Pancreas (tissue), 10 donors: ENCODE measurements around the gene EFS. TPM values are rescaled to one million over a fixed set of nuclear protein-coding genes. Genes with fewer than 3 reads are reported as not detected.
"Not testable (repeated sequence)": the region's sequence is repeated elsewhere in the genome, so short reads cannot be mapped to it uniquely, and the experiment has no call there.

ENCODE experiments used
- ATAC-seq, 4 donors: fragments of 200-7000 bp; cut with Tn5 transposase; one replicate each; pipeline versions ENCODE4 v1.8.0 to v1.9.1; 2020; ENCODE audit warnings: mild to moderate bottlenecking in 4 of 4, moderate library complexity in 4 of 4
- DNase-seq, 6 donors: peaks; one replicate each; pipeline ENCODE4 v3.0.0-alpha.2; 2020
- FAIRE-seq: peaks from 2 replicates; lab custom pipeline; 2012; peaks lifted over from hg19 to GRCh38; lab: Jason Lieb, UNC
- H3K27ac ChIP-seq, 4 donors: fragments of 200-600 bp; sonication (generic); 1 replicate in 3 of 4; 2 replicates in 1 of 4; pipeline versions ENCODE4 v1.5.0 to v1.8.0; 2020
- H3K27me3 ChIP-seq, 4 donors: fragments of 200-600 bp; one replicate each; pipeline ENCODE4 v1.8.0; 2021
- H3K36me3 ChIP-seq, 3 donors: fragments of 200-600 bp; sonication (generic) in 1 of 3; one replicate each; pipeline versions ENCODE4 v1.5.0 to v1.8.0; 2020 to 2021
- H3K4me1 ChIP-seq, 3 donors: fragments of 200-600 bp; one replicate each; pipeline ENCODE4 v1.8.0; 2021
- H3K4me3 ChIP-seq, 4 donors: fragments of 200-600 bp; sonication (generic) in 2 of 4; one replicate each; pipeline versions ENCODE4 v1.5.0 to v1.8.0; 2020 to 2021
- H3K9me3 ChIP-seq, 4 donors: fragments of 200-600 bp; one replicate each; pipeline ENCODE4 v1.8.0; 2021
- WGBS, 2 donors: extraction: QIAGEN DNeasy Blood & Tissue Kit; methylation state at CpG; one replicate each; pipeline ENCODE4 v1.1.7; 2013; 5-methylcytosine and 5-hydroxymethylcytosine counted together
- intact Hi-C, 3 donors: fragments of 100-400 bp; cut with DNase I; formaldehyde crosslinking; loops; one replicate each; pipeline versions ENCODE4 v1.11.1 to v1.14.2; 2022
- polyA plus RNA-seq, 2 donors: library from polyadenylated mRNA; stranded (reverse); fragments of 200-250 nt; gene quantifications; one replicate each; pipeline ENCODE4 v1.2.3, GENCODE V29; 2013
- total RNA-seq, 6 donors: library from RNA; stranded (reverse); fragmentation: NEBNext Ultra II Directional in 4 of 6; extraction: Animal tissue kit (Norgen Biotek cat#: 25700) in 4 of 6; gene quantifications; one replicate each; pipeline versions ENCODE4 v1.2.1 to v1.2.4, GENCODE V29; 2021 to 2023
- TF ChIP-seq, protein P1 (sequence below), 4 donors: fragments of 200-600 bp; sonication (generic) in 3 of 4; IDR thresholded peaks; one replicate each; pipeline versions ENCODE4 v1.5.0 to v1.8.0; 2021; ENCODE audit warnings: antibody characterized with exemption in 4 of 4
- donor health status: healthy with polysubstance abuse.
- donor health status: DM: no; HTN: no; CAD: no; lungs with moderate emphysema.
- donor health status: DM: no; HTN: no; CAD: no.
- donor health status: control.
- donor health status: control.
- donor health status: Bipolar disorder and iron deficiency.
- donor health status: DM: yes; HTN: yes; CAD: no.
- donor health status: DM: no; HTN: no; CAD: no.
- donor health status: DM: no; HTN: no; CAD: no.
- donor health status: DM: yes; HTN: yes; CAD: no.

The EFS gene
- total and polyA plus RNA-seq, 8 donors = 0.23 to 3.0 (median 1.0) TPM

DNA sequence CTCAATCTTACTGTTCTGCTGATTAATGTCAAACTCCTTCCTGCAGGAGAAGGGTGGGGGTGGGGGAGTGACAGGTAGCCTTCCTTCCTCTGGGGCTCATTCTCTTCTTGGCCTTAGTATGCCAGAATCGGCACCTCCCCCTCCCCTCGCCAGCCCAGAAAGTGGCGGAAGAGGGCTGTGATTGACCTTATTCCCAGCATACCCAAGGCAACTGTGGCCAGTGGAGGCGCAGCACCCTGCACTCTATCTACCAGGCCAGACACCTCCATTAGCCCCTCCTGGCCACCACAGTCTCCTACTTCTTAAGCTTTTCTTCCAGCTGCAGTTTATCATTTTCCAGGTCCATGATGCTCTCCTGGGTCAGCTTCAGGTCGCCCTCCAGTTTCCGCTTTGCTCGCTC lies 27.6 kb upstream of the EFS start:
- ATAC-seq = no peak
- WGBS, 2 donors = 74 to 84% methylated on average over 7 of the region's 7 CpGs

GRCh38 chr14:23389871-23390270 lies 24.9 kb upstream of the EFS start:
- H3K36me3 ChIP-seq, ATAC-seq, DNase-seq, H3K9me3 ChIP-seq, H3K27me3 ChIP-seq, intact Hi-C loops, FAIRE-seq, H3K27ac ChIP-seq, H3K4me1 ChIP-seq, H3K4me3 ChIP-seq: not testable (repeated sequence)
- WGBS, 2 donors = 100% methylated on average over 3 of the region's 19 CpGs; no CpG with 5 or more reads in 1 of the 2 donors

More for the DNA sequence above, 27.6 kb upstream of the EFS start:
- H3K4me1 ChIP-seq = no peaks in the 10 kb centered on the region
- no peaks in the 10 kb centered on the region for H3K9me3 ChIP-seq
- H3K4me3 ChIP-seq = no peak overlapping the region
- intact Hi-C loops = no loop called here
- TF ChIP-seq, protein P1, sequence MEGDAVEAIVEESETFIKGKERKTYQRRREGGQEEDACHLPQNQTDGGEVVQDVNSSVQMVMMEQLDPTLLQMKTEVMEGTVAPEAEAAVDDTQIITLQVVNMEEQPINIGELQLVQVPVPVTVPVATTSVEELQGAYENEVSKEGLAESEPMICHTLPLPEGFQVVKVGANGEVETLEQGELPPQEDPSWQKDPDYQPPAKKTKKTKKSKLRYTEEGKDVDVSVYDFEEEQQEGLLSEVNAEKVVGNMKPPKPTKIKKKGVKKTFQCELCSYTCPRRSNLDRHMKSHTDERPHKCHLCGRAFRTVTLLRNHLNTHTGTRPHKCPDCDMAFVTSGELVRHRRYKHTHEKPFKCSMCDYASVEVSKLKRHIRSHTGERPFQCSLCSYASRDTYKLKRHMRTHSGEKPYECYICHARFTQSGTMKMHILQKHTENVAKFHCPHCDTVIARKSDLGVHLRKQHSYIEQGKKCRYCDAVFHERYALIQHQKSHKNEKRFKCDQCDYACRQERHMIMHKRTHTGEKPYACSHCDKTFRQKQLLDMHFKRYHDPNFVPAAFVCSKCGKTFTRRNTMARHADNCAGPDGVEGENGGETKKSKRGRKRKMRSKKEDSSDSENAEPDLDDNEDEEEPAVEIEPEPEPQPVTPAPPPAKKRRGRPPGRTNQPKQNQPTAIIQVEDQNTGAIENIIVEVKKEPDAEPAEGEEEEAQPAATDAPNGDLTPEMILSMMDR (IDR thresholded peaks at IDR 0.05) = no peak
- FAIRE-seq (no peak), DNase-seq (no peak)
- H3K27ac ChIP-seq = no peak overlapping the region
- H3K27me3 ChIP-seq = no peaks in the 10 kb centered on the region
- H3K36me3 ChIP-seq = no peaks in the 10 kb centered on the region

DNA sequence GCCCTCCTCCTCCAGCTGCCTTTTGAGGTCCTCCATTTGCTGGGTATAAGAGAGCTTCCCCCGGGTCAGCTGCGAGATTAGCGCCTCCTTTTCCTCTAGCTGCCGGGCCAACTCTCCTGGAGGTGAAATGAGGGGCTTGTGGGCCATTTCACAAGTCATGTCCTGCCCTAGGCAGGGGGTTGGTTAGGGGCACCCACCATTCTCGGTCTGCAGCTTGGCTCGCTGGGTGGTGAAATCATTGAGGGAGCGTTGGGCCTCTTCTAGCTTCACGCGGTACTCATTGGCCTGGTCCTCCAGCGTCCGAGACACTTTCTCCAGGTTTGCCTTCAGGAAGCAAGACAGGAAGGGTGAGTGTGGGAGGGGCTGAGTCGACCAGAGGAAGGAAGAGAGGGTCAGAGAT lies 24.4 kb upstream of the EFS start:
- Histone ChIP-seq H3K36me3 (no peaks in the 10 kb centered on the region), H3K9me3 (no peaks in the 10 kb centered on the region), H3K4me3 (no peak overlapping the region), H3K4me1 (peaks cover 0 to 4% (median 0%) of the 10 kb centered on the region in 3 donors), H3K27me3 (no peaks in the 10 kb centered on the region), H3K27ac (no peak overlapping the region)
- ATAC-seq = no peak
- intact Hi-C loops = no loop called here
- TF ChIP-seq, protein P1 (IDR thresholded peaks at IDR 0.05) = no peak
- no peak for DNase-seq
- FAIRE-seq = no peak
- WGBS, 2 donors = 82 to 83% methylated on average over 12 of the region's 12 CpGs

DNA sequence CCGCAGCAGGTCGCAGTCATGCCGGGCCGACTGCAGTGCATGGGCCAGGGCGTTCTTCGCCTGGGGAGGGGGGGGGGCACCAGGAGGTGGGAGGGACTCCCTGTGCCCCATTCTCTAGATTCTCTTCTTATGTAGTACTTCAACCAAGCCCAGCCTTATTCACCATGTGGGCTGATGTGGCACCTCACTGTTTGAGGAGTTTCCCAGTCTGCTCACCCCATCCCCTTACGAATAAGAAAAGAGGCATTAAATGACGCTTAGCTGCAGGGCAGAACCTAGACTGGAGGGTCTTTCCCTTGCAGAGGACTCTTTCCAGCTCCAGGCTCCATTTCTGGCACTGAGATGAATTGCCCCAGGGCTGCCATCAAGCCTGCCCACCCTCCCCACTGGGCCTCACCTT lies 24.0 kb upstream of the EFS start:
- no peak for DNase-seq
- FAIRE-seq = no peak
- TF ChIP-seq, protein P1 (IDR thresholded peaks at IDR 0.05) = no peak
- Histone ChIP-seq H3K27me3 (no peaks in the 10 kb centered on the region), H3K27ac (no peak overlapping the region), H3K36me3 (no peaks in the 10 kb centered on the region), H3K4me1 (peaks cover 0 to 4% (median 0%) of the 10 kb centered on the region in 3 donors), H3K4me3 (no peak overlapping the region), H3K9me3 (no peaks in the 10 kb centered on the region)
- 93% methylated on average over 8 of the region's 8 CpGs for WGBS, 2 donors
- ATAC-seq = no peak
- intact Hi-C loops = no loop called here

GRCh38 chr14:23387916-23388882 lies 23.2 kb upstream of the EFS start:
- DNase-seq = peak in 1 of 6 donors; percentile 59
- H3K9me3 ChIP-seq = no peaks in the 10 kb centered on the region
- ATAC-seq = no peak
- no peak overlapping the region for H3K27ac ChIP-seq
- FAIRE-seq = no peak
- H3K4me1 ChIP-seq = peaks cover 0 to 4% (median 0%) of the 10 kb centered on the region in 3 donors
- H3K36me3 ChIP-seq = no peaks in the 10 kb centered on the region
- intact Hi-C loops = no loop called here
- WGBS, 2 donors = 83 to 87% methylated on average over 26 of the region's 26 CpGs
- no peak overlapping the region for H3K4me3 ChIP-seq
- H3K27me3 ChIP-seq = no peaks in the 10 kb centered on the region
- TF ChIP-seq, protein P1 (IDR thresholded peaks at IDR 0.05) = no peak
